ENCODE measurements around the gene GRM4. TPM values are rescaled to one million over a fixed set of nuclear protein-coding genes. Genes with fewer than 3 reads are reported as not detected.

GRM4 gene
- total RNA-seq = not detected
- polyA plus RNA-seq = not detected

DNA sequence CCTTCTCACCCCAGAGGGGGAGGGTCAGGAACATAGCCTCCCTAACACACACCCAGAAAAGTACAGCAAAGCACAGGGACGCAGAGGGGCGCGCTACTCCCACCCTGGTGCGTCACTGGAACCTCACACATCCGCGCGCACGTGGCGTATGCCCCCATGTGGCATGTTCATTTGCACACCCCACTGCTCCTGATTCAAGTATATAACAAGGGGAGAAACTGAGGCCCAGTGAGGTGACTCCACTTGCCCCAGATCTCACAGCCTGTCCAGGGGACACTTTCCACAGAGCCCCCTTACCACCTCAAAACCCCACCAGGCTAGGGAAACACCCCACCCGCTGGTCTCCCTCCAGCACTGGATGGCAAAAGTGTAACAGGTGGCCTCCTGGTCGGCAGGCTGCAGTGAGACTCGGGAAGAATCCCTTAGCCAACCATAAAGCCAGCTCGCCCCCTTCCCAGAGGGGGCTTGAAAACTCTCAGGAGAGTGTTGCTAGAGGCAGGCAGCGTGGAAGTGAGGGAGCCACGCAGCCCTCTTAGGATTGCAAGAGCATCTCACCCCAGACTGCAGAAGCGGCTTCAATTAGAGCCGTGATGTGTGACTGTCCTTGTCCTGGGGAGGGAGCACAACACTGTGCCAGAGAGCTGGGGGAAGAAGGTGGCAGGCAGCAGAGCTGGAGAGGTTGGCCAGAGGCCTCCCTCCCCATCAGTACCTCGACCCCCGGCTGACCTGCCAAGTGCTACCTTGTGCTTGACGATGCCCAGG is at the start of gene GRM4:
Gene GRM4 (minus strand): TSS at position 67 of the 762 bp plus-strand sequence. CDS start 12,591 bp downstream, outside the sequence.
- no peaks in the 10 kb centered on the region for H3K9me3 ChIP-seq (ENCODE audit: control insufficient read depth in 4 of 4, low read length in 3 of 4)
- no peaks in the 10 kb centered on the region for H3K36me3 ChIP-seq (ENCODE audit: control insufficient read depth in 4 of 4, insufficient read depth in 3 of 4, low read depth in 1 of 4, low read length in 3 of 4)
- no peak for TF ChIP-seq HNF4A (conservative IDR thresholded peaks at IDR 0.05)
- no peak for TF ChIP-seq NR2F2 (IDR thresholded peaks at IDR 0.05)
- TF ChIP-seq RAD21 (IDR thresholded peaks at IDR 0.05) = no peak
- TF ChIP-seq FOXA1 (IDR thresholded peaks at IDR 0.05) = no peak
- no peak for TF ChIP-seq TAF1 (conservative IDR thresholded peaks at IDR 0.05)
- no peak for DNase-seq (ENCODE audit: low spot score)
- H3K27ac ChIP-seq (ENCODE audit: low read depth in 1 of 2, low read length in 2 of 2) = no peak within 1 kb of the TSS
- H3K27me3 ChIP-seq (ENCODE audit: control insufficient read depth in 4 of 4, insufficient read depth in 4 of 4, low read length in 3 of 4) = peaks cover 0 to 15% (median 11%) of the 10 kb centered on the region in 4 donors
- 33% methylated on average over 20 of the region's 20 CpGs for WGBS
- no peak within 1 kb of the TSS for H3K9ac ChIP-seq (ENCODE audit: low read depth in 1 of 2, low read length in 2 of 2)
- H3K4me1 ChIP-seq (ENCODE audit: control insufficient read depth in 4 of 4, insufficient read depth in 4 of 4, low read length in 3 of 4) = peaks cover 20 to 29% (median 22%) of the 10 kb centered on the region in 4 donors
- peak within 1 kb of the TSS in 1 of 3 donors; percentile 40 for H3K4me3 ChIP-seq (ENCODE audit: low read depth in 1 of 3, low read length in 3 of 3)

DNA sequence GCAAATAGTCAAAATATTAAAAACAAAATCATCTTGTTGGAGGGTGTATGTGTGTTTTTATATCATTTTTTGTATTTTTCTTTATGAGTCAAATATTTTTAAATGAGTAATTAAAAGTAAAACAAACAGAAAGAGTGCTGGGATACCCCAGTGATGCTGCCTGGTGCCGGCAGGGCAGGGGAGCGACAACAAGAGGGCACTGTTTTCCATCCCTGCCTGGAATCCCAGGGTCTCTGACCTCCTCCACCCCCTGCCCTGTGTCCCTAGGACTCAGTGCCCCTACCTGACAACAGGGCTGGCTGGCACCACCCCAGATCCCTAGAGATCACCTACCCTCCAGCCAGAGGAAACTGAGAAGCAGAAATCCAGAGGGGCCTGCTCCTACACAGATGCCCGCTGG is 48.9 kb upstream of the GRM4 start:
- H3K9ac ChIP-seq (ENCODE audit: low read depth in 1 of 2, low read length in 2 of 2) = no peak overlapping the region
- H3K4me1 ChIP-seq (ENCODE audit: control insufficient read depth in 4 of 4, insufficient read depth in 4 of 4, low read length in 3 of 4) = peaks cover 2 to 10% (median 6%) of the 10 kb centered on the region in 4 donors
- no peak overlapping the region for H3K4me3 ChIP-seq (ENCODE audit: low read depth in 1 of 3, low read length in 3 of 3)
- H3K27me3 ChIP-seq (ENCODE audit: control insufficient read depth in 4 of 4, insufficient read depth in 4 of 4, low read length in 3 of 4) = no peaks in the 10 kb centered on the region
- WGBS = 93% methylated on average over 3 of the region's 3 CpGs
- TF ChIP-seq TAF1 (conservative IDR thresholded peaks at IDR 0.05) = no peak
- no peak for TF ChIP-seq FOXA1 (IDR thresholded peaks at IDR 0.05)
- no peak for TF ChIP-seq HNF4G (IDR thresholded peaks at IDR 0.05)
- no peaks in the 10 kb centered on the region for H3K9me3 ChIP-seq (ENCODE audit: control insufficient read depth in 4 of 4, low read length in 3 of 4)
- no peak for DNase-seq (ENCODE audit: low spot score)
- H3K36me3 ChIP-seq (ENCODE audit: control insufficient read depth in 4 of 4, insufficient read depth in 3 of 4, low read depth in 1 of 4, low read length in 3 of 4) = no peaks in the 10 kb centered on the region
- no peak overlapping the region for H3K27ac ChIP-seq (ENCODE audit: low read depth in 1 of 2, low read length in 2 of 2)

DNA sequence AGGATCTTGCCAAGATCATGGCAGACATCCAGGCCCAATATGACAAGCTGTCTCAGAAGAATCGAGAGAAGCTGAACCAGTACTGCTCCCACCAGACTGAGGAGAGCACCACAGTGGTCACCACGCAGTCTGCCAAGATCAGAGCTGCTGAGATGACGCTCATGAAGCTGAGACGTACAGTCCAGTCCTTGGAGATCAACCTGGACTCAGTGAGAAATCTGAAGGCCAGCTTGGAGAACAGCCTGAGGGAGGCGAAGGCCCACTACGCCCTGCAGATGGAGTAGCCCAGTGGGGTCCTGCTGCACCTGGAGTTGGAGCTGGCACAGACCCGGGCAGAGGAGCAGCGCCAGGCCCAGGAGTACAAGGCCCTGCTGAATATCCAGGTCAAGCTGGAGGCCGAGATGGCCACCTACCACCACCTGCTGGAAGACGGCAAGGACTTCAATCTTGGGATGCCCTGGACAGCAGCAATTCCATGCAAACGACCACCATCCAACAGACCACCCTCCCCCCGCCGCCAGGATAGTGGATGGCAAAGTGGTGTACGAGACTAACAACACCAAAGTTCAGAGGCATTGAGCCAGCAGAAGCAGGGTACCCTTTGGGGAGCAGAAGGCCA is 44.7 kb upstream of the GRM4 start:
- no peaks in the 10 kb centered on the region for H3K9me3 ChIP-seq (ENCODE audit: control insufficient read depth in 4 of 4, low read length in 3 of 4)
- H3K36me3 ChIP-seq (ENCODE audit: control insufficient read depth in 4 of 4, insufficient read depth in 3 of 4, low read depth in 1 of 4, low read length in 3 of 4) = no peaks in the 10 kb centered on the region
- no peak overlapping the region for H3K27ac ChIP-seq (ENCODE audit: low read depth in 1 of 2, low read length in 2 of 2)
- no peak overlapping the region for H3K9ac ChIP-seq (ENCODE audit: low read depth in 1 of 2, low read length in 2 of 2)
- TF ChIP-seq HNF4G (IDR thresholded peaks at IDR 0.05) (no peak), EGR1 (IDR thresholded peaks at IDR 0.05; ENCODE audit: low read depth in 2 of 2) (no peak), FOXA2 (IDR thresholded peaks at IDR 0.05) (no peak), FOXA1 (IDR thresholded peaks at IDR 0.05) (no peak), YY1 (IDR thresholded peaks at IDR 0.05) (no peak), SP1 (IDR thresholded peaks at IDR 0.05) (no peak), RXRA (IDR thresholded peaks at IDR 0.05) (no peak), GABPA (IDR thresholded peaks at IDR 0.05 in 1 of 2, conservative IDR thresholded peaks at IDR 0.05 in 1 of 2) (no peak), HNF4A (conservative IDR thresholded peaks at IDR 0.05) (no peak), RAD21 (IDR thresholded peaks at IDR 0.05) (no peak), TAF1 (conservative IDR thresholded peaks at IDR 0.05) (no peak), NR2F2 (IDR thresholded peaks at IDR 0.05) (no peak), JUND (IDR thresholded peaks at IDR 0.05) (no peak)
- TF ChIP-seq, protein P1, sequence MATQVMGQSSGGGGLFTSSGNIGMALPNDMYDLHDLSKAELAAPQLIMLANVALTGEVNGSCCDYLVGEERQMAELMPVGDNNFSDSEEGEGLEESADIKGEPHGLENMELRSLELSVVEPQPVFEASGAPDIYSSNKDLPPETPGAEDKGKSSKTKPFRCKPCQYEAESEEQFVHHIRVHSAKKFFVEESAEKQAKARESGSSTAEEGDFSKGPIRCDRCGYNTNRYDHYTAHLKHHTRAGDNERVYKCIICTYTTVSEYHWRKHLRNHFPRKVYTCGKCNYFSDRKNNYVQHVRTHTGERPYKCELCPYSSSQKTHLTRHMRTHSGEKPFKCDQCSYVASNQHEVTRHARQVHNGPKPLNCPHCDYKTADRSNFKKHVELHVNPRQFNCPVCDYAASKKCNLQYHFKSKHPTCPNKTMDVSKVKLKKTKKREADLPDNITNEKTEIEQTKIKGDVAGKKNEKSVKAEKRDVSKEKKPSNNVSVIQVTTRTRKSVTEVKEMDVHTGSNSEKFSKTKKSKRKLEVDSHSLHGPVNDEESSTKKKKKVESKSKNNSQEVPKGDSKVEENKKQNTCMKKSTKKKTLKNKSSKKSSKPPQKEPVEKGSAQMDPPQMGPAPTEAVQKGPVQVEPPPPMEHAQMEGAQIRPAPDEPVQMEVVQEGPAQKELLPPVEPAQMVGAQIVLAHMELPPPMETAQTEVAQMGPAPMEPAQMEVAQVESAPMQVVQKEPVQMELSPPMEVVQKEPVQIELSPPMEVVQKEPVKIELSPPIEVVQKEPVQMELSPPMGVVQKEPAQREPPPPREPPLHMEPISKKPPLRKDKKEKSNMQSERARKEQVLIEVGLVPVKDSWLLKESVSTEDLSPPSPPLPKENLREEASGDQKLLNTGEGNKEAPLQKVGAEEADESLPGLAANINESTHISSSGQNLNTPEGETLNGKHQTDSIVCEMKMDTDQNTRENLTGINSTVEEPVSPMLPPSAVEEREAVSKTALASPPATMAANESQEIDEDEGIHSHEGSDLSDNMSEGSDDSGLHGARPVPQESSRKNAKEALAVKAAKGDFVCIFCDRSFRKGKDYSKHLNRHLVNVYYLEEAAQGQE (IDR thresholded peaks at IDR 0.05) = no peak
- TF ChIP-seq, protein P2, sequence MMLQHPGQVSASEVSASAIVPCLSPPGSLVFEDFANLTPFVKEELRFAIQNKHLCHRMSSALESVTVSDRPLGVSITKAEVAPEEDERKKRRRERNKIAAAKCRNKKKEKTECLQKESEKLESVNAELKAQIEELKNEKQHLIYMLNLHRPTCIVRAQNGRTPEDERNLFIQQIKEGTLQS (IDR thresholded peaks at IDR 0.05) = no peak
- TF ChIP-seq, protein P3, sequence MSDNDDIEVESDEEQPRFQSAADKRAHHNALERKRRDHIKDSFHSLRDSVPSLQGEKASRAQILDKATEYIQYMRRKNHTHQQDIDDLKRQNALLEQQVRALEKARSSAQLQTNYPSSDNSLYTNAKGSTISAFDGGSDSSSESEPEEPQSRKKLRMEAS (IDR thresholded peaks at IDR 0.05) = no peak
- TF ChIP-seq, protein P4, sequence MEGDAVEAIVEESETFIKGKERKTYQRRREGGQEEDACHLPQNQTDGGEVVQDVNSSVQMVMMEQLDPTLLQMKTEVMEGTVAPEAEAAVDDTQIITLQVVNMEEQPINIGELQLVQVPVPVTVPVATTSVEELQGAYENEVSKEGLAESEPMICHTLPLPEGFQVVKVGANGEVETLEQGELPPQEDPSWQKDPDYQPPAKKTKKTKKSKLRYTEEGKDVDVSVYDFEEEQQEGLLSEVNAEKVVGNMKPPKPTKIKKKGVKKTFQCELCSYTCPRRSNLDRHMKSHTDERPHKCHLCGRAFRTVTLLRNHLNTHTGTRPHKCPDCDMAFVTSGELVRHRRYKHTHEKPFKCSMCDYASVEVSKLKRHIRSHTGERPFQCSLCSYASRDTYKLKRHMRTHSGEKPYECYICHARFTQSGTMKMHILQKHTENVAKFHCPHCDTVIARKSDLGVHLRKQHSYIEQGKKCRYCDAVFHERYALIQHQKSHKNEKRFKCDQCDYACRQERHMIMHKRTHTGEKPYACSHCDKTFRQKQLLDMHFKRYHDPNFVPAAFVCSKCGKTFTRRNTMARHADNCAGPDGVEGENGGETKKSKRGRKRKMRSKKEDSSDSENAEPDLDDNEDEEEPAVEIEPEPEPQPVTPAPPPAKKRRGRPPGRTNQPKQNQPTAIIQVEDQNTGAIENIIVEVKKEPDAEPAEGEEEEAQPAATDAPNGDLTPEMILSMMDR (IDR thresholded peaks at IDR 0.05; ENCODE audit: low read depth, low read length, missing input control) = no peak
- TF ChIP-seq, protein P5, sequence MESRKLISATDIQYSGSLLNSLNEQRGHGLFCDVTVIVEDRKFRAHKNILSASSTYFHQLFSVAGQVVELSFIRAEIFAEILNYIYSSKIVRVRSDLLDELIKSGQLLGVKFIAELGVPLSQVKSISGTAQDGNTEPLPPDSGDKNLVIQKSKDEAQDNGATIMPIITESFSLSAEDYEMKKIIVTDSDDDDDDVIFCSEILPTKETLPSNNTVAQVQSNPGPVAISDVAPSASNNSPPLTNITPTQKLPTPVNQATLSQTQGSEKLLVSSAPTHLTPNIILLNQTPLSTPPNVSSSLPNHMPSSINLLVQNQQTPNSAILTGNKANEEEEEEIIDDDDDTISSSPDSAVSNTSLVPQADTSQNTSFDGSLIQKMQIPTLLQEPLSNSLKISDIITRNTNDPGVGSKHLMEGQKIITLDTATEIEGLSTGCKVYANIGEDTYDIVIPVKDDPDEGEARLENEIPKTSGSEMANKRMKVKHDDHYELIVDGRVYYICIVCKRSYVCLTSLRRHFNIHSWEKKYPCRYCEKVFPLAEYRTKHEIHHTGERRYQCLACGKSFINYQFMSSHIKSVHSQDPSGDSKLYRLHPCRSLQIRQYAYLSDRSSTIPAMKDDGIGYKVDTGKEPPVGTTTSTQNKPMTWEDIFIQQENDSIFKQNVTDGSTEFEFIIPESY (IDR thresholded peaks at IDR 0.05) = no peak
- no peak for DNase-seq (ENCODE audit: low spot score)
- H3K4me1 ChIP-seq (ENCODE audit: control insufficient read depth in 4 of 4, insufficient read depth in 4 of 4, low read length in 3 of 4) = no peaks in the 10 kb centered on the region
- 90% methylated on average over 14 of the region's 14 CpGs for whole genome bisulfite sequencing
- H3K4me3 ChIP-seq (ENCODE audit: low read depth in 1 of 3, low read length in 3 of 3) = no peak overlapping the region
- no peaks in the 10 kb centered on the region for H3K27me3 ChIP-seq (ENCODE audit: control insufficient read depth in 4 of 4, insufficient read depth in 4 of 4, low read length in 3 of 4)
